Stimulated activated CD8-positive, alpha-beta memory T cell treated with anti-CD3 and anti-CD28 coated beads, Interleukin-7, amount 100 ng/mL, for 48 hours (primary cell): ENCODE data around the gene AGL.
"Not testable (repeated sequence)": the region's sequence is repeated elsewhere in the genome, so short reads cannot be mapped to it uniquely, and the experiment has no call there.

Experiments used
- DNase-seq, 2 donors: peaks; one replicate each; pipeline ENCODE4 v3.0.0-alpha.2; 2020; ENCODE audit warnings: low read depth in 1 of 2; ENCODE audit errors: extremely low read depth in 1 of 2

AGL gene

GRCh38 chr1:99972066-99972465, 121.9 kb downstream of the AGL start:
- DNase-seq: not testable (repeated sequence)
